ENCODE results near the gene COPZ1. TPM values are rescaled to one million over a fixed set of nuclear protein-coding genes. Genes with fewer than 3 reads are reported as not detected.

Gene COPZ1
- total and polyA plus RNA-seq, 9 of the 15 experiments (the other 6 are each of a cell fraction or from before 2014, with no cell fraction given), result 137 to 487 (median 233) TPM

- TF ChIP-seq SNRNP70 (optimal IDR thresholded peaks at IDR 0.05; ENCODE audit: low read depth, low read length) (no peak), DNMT1 (IDR thresholded peaks at IDR 0.05) (no peak), JUN (IDR thresholded peaks at IDR 0.05; ENCODE audit: borderline replicate concordance, low read depth, low read length) (0 out of 2 replicates have a peak, but pooled peaks have one; percentile 46), JUN (CRISPR knock-in tag; IDR thresholded peaks at IDR 0.05; ENCODE audit: borderline replicate concordance) (no peak), MED1 (CRISPR knock-in tag; IDR thresholded peaks at IDR 0.05; ENCODE audit: borderline replicate concordance) (no peak), ASH1L (IDR thresholded peaks at IDR 0.05; ENCODE audit: borderline replicate concordance, low read depth, partially characterized antibody) (no peak), RNF2 (IDR thresholded peaks at IDR 0.05) (no peak), ATF1 (CRISPR knock-in tag; IDR thresholded peaks at IDR 0.05) (no peak), ATF1 (tag; IDR thresholded peaks at IDR 0.05) (peak; percentile 53), ZNF395 (CRISPR knock-in tag; IDR thresholded peaks at IDR 0.05) (peak; percentile 68), MIER1 (IDR thresholded peaks at IDR 0.05; ENCODE audit: low read depth) (no peak), PURB (CRISPR knock-in tag; IDR thresholded peaks at IDR 0.05; ENCODE audit: low read depth) (no peak), E2F4 (CRISPR knock-in tag; IDR thresholded peaks at IDR 0.05; ENCODE audit: low read depth) (0 out of 2 replicates have a peak, but pooled peaks have one; percentile 39), NR1H2 (CRISPR knock-in tag; IDR thresholded peaks at IDR 0.05) (no peak), ZNF197 (CRISPR knock-in tag; IDR thresholded peaks at IDR 0.05; ENCODE audit: low read depth) (no peak), GABPA (tag; conservative IDR thresholded peaks at IDR 0.05; ENCODE audit: low read depth) (no peak), POLR2H (tag; IDR thresholded peaks at IDR 0.05; ENCODE audit: low read depth) (no peak), HIVEP1 (CRISPR knock-in tag; IDR thresholded peaks at IDR 0.05) (no peak)
- TF ChIP-seq, protein P1, sequence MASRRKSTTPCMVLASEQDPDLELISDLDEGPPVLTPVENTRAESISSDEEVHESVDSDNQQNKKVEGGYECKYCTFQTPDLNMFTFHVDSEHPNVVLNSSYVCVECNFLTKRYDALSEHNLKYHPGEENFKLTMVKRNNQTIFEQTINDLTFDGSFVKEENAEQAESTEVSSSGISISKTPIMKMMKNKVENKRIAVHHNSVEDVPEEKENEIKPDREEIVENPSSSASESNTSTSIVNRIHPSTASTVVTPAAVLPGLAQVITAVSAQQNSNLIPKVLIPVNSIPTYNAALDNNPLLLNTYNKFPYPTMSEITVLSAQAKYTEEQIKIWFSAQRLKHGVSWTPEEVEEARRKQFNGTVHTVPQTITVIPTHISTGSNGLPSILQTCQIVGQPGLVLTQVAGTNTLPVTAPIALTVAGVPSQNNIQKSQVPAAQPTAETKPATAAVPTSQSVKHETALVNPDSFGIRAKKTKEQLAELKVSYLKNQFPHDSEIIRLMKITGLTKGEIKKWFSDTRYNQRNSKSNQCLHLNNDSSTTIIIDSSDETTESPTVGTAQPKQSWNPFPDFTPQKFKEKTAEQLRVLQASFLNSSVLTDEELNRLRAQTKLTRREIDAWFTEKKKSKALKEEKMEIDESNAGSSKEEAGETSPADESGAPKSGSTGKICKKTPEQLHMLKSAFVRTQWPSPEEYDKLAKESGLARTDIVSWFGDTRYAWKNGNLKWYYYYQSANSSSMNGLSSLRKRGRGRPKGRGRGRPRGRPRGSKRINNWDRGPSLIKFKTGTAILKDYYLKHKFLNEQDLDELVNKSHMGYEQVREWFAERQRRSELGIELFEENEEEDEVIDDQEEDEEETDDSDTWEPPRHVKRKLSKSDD (conservative IDR thresholded peaks at IDR 0.05; ENCODE audit: low read length), result no peak; the same call in 1 of the 2 replicates
- TF ChIP-seq, protein P2, sequence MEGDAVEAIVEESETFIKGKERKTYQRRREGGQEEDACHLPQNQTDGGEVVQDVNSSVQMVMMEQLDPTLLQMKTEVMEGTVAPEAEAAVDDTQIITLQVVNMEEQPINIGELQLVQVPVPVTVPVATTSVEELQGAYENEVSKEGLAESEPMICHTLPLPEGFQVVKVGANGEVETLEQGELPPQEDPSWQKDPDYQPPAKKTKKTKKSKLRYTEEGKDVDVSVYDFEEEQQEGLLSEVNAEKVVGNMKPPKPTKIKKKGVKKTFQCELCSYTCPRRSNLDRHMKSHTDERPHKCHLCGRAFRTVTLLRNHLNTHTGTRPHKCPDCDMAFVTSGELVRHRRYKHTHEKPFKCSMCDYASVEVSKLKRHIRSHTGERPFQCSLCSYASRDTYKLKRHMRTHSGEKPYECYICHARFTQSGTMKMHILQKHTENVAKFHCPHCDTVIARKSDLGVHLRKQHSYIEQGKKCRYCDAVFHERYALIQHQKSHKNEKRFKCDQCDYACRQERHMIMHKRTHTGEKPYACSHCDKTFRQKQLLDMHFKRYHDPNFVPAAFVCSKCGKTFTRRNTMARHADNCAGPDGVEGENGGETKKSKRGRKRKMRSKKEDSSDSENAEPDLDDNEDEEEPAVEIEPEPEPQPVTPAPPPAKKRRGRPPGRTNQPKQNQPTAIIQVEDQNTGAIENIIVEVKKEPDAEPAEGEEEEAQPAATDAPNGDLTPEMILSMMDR (IDR thresholded peaks at IDR 0.05 in 2 of 3, conservative IDR thresholded peaks at IDR 0.05 in 1 of 3; ENCODE audit: insufficient read depth in 2 of 3, low read depth in 1 of 3, low read length in 3 of 3), result peak; percentile 96 to 99 (median 98)
These were observed 36.0 kb downstream of the COPZ1 start (continued) for GRCh38 chr12:54360717-54361456.
